ENCODE data around the gene ARL5C.
A peak's percentile ranks its signal among the peaks of the same experiment; 100 is the strongest.

The ARL5C gene

DNA sequence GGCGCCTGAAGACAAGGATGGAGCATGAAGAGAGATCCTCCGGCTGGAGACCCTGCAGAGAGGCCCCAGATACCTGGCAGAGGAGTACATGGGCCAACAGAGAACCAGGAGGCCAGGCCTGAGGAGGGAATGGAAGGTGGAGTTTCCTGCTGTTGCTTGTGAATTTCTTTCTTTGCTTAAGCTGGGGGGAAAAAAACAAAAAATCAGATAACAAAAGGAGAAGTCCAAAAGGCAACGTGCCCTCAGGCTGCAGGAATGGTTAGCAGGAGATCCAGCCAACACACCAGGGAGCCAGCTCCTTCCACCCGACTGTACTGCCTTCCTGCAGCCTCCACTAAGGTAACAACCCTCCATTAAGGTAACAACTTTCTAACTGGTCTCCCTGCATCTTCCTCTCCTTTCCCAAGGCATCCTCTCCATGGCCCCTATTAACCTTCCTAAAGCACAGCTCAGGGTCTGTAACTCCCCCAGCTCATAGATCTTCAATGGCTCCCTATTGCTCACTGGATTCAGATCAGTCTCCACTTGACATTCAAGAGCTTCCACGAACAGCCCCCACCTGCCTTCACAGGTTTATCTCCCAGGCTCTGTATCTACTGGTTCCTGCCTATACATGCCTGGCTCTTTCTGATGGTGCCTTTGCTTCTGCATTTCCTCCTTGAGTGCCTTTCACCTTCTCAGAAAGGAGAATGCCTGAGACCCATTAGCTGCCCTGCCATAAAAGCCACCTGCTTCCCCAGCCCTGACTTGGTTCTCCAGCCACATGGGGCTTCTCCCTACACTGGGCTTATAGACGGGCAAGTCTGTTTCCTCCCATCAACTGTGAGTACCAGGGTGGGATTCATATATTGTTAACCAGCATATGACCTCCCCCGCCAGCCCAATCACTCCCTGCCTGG, 725 bp upstream of the ARL5C start:
- DNase-seq = no peak

DNA sequence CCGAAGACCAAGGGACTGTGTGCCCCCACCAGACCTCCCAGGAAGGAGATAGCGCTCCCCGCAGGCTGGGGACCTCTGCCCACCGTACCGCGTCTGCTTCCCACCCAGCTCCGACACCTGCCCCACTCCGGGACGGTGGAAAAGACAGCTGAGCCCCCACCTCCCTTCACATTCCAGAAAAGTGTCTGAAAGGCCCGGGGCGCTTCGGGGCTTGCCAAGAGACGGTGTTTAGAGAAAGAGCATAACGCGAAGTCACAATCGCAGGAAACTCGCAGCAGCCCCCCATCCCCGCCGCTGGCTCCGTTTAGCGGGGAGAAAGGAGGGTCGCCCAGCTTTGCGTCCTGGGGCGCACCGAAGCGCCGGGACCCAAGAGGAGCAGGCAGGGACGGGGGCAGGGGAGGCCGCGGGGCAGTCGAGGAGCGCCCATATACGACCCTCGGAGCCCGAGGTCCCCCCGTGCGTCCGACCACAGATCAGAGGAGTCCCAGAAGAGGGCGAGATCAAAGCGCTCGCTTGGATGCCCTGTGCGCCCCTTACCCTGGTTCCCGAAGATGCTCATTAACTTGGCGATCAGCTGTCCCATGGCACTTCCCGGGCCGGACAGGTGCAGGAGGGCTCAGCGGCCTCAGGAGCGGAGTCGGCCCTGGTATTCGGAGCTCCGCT, 652 bp downstream of the ARL5C start:
- DNase-seq = no peak

DNA sequence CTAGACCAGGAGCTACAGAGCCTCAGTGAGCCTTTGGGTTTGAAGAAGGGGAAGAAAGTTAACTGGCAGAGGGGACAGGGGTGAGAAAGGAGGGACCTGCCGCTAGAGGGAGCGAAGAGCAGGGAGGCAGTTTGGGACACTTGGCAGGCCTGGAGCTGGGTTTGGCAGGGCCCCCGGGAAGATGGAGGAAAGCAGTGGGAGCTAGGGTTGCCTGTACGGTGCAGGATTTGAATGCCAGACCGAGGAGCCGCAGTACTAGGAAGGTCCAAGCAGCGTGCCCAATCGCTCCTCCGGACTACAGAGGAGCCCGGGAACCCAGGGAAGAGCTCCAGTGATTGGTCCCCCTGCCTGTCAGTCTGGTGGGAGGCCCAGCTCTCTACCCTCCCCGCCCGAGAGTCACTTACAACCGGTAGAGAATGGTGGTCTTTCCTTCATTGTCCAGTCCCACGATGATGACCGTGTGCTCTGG, 1.3 kb downstream of the ARL5C start:
- peak; percentile 92 for DNase-seq

DNA sequence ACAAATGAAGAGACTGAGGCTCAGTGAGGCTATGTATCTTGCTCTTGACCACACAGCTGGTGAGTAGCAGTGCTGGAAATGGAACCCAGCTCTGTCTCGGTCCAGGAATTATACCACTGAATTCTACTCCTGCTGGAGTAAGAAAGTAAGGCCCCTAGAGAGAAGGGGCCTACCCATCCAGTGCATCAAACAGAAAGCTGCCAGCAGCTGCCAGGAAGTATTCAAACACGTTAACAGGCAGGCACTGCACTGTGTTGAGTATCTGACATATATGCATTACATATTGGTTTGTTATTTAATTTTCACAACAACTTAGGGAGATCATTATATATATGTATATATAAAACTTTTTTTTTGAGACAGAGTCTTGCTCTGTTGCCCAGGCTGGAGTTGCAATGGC, 4.0 kb downstream of the ARL5C start:
- DNase-seq = no peak

DNA sequence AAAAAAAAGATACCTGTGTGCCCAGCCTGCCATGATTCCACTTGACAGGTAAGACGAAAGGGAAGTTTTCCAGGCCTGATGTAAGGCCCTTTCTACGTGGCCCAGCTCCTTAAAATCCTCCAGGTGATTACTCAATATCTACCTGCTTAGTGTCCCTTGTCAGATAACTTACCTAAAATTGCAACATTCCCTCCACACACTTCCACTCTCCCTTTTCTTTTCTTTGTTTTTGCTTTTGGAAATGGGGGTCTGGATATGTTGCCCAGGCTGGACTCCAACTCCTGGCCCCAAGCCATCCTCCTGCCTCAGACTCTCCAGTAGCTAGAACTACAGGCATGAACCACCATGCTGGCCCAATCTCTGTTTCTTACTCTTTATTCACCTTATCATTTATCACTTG, 7.3 kb downstream of the ARL5C start:
- DNase-seq = no peak

DNA sequence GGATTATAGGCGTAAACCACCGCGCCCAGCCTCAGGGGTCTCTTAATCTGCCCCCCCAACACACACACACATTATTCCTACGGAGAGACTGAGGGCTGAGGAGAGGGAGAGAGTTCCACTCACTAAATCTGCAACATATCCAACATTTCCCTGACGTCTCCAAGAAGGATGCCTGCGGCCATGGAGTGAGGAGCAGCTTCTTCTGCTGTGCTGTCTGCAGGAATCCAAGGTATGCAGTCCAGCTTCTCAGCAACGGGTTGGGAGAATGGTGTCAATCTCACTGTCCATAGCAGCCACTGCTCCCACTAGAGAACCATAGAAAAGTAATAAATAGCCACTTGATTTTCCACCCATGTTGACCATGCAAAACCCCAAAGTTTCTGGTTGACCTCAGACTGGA, 9.5 kb downstream of the ARL5C start:
- DNase-seq = no peak

DNA sequence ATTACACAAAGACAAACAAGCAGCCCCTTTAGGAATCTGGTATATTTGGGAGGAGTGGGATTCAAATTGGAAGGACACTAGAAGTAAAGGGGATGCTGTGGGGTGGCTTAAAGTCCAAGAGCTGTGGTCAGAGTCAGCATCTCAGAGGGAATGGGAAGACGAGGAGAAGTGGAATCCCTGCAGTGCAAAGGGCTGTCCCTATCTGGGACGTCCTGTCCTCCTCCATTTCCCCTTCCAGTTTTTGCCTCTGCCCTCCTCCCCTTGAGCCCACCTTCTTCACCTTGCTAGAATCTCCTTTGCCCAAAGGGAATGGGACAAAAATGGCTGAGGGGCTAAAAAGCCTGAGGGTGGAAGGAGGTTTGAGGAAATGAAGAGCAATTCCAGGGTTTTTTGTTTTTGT, 10.3 kb downstream of the ARL5C start:
- DNase-seq = no peak

DNA sequence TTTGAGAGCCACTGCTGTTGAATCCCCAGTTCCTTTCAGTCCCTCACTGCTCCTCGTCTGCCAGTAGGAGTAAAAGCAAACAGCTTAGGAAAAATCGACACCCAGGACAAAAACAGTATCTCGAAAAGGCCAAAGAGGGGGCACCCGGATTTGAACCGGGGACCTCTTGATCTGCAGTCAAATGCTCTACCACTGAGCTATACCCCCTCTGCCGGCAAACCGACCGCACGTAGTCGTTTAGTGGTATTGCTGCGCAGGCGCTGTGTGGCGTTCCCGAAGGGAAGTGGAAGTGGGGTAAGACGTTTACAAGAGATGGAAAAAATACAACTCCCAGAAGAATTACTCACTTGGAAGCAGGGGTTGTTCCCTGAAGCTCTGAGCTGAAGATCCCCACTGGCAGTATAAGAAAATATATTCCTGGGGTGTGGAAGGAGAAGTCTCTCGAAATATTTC, 12.3 kb downstream of the ARL5C start:
- DNase-seq = peak; percentile 97

DNA sequence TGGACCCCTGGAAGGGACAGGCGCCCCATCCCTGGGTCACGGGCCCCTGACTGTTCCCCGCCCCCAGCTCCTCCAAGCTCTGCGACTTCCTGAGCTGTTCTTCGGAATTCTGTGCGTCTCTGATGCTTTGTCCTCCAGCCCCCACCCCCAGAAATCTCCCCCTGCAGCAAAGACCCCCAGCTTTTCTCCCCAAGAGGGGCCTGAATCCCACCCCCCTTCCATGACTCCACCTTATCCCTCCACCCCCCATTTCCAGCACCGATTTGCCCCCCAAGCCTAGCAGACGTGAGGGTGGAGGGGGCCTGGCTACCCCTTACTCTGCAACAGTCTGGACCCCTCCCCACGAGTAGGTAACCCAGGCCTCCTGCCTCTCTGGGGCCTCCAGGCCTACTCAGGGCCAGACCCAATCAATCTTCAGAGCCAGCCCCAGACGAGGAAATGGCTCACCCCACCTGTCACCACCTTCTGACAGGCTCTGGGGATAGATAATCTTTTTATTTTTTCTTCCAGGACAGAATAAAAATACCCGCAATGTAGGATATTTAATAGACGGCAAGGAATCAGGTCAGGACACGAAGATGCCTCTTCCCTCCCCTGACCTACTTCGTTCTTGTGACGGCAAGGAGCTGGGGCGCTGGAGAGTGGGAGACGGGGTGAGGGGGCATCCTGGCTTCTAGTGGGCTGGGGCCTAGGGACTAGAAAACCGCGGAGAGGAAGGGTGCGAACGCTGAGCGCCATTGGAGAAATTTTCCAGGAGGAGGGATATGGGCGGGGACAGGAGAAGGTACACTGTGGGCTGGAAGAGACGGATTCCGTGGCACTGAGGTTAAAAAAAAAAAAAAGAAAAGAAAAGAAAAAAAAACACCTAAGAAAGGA, 13.8 kb downstream of the ARL5C start:
- no peak for DNase-seq

DNA sequence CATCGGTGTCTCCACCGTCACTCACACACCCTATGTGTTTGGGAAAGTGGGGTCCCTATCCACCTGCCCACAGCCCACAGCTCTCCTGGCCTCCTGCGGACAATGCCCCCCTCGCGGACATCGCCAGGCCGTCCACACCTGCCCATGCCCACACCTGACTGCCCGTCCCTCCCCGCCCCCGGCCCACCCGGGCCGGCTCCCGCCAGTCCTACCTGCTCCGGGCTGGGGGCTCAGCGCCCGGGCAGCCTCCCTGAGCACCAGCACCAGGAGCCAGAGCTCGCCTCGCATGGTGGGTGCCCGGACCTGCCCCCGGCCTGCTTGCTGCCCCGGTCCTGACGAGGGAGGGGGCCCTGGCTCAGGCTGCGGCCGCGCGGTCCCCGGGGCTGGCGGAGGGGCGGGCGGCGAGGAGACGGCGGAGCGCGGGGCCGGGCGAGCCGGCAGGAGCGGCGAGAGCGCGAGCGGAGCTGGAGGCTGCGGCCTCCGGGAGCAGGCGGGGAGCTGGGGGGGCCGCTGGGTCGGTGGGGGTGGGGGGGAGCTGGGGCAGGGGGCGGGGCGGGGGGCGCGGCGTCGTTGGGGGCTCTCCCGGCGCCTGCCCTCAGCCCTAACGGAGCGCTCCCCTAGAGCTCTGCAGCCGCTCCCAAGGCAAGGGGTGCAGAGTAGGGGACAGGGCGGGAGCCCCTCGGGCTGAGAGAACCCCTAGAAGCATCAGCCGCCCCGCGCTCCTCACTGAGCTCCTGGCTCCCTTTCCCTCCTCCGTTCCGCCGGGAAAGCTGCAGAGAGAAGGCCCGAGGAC, 14.6 kb downstream of the ARL5C start, which contains the start of gene PLXDC1:
Gene PLXDC1, minus strand, starts transcription at position 488 of the 793 bp plus-strand sequence. Its CDS starts 200 bp downstream, at position 288.
- no peak for DNase-seq

DNA sequence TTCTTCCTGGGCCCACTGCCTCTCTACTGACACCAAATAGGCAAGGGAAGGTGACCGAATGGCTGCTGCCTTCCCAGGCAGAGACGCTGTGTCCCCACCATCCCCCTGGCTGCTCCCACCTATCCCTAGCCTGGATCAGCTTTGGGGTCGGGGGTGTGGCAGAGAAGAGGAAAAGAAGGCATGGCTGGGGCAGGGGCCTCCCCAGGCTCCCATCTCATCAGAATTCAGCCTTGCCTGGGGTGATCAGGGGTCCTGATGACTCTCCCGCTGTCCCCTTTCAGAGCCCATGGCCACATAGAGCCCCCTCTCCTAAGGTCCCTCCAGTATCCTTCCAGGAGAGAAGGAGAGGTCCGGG, 15.2 kb downstream of the ARL5C start:
- DNase-seq = no peak

DNA sequence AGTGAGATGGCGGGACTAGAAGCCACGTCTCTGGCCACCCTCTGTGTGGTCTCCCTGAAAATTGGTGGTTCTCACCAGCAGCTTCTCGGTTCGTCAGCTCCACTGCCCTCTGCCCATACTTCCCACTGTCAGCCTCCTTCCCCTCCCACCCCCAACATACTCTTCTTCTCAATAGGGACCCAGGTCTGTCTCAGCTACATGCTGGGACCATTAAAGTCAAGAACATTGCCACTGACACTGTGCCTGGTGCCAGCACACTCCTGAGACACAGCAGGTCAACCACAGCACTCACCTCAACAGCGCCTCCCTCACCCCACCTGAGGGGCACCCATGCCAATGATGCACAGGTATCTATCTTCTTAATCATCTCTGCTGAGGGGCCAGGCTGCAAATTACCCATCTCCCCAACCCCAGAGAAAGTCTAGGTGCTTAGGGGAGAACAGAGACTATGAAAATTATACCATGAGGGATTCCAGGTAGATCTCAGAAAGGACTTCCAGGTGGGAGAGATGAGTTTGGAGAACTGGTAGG, 15.8 kb downstream of the ARL5C start:
- no peak for DNase-seq

DNA sequence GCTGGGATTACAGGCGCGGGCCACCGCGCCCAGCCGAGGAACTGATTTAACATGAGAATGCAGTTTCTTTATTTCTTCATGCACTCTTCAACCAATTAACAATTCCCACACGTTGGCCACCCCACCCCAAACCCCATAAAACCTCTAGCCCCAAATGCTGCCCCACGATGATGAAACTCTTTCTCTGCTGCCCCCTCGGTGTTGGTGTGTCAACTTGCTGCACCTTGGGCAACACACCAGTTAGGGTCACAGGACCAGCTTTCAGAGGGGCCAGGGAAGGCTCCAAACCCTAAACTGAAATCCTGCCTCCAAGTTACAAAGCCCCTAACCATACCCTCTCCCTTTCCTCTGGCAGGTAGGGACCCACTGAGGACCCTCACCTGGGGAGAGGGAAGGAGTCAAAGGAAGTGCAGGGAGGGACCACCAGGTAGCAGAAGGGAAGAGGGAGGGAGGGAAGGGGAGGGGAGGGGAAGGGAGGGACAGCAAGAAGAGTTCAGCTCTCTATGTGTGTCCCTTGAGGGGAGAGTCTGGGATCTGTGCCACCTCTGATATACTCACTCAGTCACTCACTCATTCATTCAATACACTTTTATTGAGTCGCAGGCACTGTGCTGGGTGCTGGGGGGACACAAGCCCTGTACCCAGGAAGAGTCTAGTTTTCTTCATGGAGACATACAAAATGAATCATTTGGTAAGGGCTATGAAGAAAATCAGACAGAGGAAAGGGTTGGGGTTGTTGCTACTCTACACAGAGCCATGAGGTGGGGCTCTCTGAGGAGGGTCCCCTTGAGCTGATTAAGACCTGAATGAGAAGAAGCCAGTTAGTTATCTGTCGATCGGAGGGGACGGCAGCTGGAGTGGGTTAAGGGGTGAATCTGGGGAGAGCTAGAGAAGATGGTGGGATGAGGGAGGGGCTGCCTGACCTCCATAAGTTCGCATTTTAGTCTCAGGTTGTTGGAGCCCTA, 18.5 kb downstream of the ARL5C start:
- DNase-seq = peak; percentile 53

DNA sequence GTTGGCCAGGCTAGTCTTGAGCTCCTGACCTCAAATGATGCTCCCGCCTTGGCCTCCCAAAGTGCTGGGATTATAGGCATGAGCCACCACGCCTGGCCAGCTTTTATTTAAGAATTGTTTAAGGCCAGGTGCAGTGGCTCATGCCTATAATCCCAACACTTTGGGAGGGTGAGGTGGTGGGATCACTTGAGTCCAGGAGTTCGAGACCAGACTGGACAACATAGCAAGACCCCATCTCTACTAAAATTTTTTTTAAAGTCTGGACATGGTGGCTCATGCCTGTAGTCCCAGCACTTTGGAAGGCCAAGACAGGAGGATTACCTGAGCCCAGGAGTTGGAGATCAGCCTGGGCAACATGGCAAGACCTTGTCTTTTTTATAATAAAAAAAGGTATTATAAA, 19.7 kb downstream of the ARL5C start:
- DNase-seq = no peak

DNA sequence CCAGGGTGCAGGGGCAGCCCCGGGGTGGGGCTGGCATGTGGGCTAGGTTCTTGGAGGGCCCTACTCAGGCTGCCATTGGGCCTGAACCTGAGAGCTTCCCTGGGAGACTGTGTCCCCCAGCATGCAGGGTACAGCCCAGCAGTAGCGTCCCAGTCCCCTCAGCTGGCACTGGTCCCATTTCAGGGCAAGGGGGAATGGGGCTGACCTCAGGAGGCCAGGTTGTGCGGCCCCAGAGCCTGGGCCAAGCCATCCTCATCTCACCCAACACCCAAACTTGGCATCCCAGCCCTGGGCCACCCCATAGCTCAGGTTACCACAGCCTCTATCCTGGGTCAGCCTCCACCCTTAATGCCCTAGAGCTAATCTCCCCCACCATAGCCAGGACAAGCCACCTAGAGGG, 20.8 kb downstream of the ARL5C start:
- DNase-seq = peak; percentile 36

DNA sequence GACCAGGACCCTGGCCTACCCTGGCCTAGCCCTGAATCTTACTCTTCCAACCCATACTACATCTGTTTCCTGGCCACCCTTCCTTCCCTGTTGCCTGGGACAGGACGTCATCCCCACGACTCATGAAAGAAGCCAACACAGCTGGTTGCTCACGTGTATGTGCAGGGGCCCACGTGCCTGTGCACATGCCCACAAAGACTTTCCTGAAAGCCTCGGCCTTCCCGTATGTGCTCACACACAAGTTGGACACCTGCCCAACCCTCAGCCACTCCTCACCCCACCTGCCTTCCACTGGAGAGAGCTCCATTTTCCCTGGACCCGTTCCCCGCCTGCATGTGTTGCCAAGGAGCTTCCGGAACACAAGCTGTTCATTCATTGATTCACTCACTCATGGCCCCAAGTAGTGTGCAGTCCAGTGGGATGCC, 21.5 kb downstream of the ARL5C start:
- peak; percentile 96 for DNase-seq

DNA sequence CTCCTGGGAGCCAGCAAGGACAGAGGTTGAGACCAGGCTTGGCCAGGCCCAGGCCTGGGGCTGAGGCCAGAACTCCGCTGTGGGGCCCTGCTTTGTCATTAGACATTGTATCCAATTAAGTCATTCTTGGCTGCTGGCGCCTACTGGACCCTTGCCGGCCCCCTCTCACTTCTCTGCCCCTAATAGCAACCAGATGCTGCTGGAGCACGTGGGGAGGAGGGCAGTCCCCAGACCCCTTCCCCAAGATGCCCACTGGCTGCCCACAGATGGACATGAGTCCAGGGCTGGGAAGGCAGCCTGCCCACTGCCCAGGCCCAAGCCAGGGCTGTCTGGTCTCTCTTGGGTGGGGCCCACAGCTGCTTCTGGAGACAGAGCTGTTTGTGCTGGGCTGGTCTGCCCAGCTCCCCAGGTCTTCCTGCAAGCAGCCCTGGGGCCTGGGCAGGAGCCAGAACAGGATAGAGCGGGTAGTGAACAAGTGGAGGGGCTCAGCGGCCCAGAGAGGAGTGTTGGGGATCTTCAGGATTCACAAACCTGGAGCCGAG, 22.3 kb downstream of the ARL5C start:
- DNase-seq = peak; percentile 88

DNA sequence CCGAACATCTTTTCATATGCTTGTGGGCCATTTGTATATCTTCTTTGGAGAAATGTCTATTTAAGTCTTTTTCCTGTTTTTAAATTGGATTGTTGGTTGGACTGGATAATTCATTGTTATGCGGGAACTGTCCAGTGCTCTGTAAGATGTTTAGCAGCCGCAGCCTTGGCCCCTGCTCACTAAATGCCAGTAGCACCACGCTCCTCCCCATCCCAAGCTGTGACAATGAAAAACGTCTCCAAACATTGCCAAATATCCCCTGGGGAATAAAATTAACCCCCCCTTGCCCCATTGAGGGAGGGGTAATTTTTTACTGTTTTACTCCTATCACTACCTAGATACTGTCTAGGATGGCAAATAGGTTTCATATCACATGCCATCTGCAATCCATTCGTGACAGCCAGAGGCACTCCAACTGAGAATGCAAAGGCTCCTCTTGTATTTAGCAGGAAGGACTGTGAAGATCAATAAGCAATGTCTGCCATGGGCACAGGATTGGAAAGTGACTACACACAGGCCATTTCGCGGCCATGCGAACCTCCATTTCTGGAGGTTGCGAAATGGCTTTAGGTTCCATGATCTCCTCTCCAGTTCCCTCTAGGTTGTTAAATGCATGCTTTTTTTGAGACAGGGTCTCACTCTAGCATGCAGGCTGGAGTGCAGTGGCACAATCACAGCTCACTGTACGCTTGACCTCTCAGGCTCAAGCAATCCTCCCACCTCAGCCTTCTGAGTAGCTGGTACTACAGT, 23.9 kb downstream of the ARL5C start:
- no peak for DNase-seq

DNA sequence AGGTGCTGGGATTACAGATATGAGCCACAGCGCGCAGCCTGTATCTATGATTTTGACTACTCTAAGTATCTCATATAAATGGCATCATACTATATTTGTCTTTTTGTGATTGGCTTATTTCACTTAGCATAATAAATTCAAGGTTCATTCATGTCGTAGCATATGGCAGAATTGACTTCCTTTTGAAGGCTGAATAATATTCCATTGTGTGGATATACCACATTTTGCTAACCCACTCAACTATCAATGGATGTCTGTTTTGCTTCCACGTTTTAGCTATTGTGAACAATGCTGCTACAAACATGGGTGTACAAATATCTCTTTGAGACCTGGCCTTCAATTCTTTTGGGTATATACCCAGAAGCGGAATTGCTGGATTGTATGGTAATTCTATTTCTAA, 24.7 kb downstream of the ARL5C start:
- DNase-seq = no peak

DNA sequence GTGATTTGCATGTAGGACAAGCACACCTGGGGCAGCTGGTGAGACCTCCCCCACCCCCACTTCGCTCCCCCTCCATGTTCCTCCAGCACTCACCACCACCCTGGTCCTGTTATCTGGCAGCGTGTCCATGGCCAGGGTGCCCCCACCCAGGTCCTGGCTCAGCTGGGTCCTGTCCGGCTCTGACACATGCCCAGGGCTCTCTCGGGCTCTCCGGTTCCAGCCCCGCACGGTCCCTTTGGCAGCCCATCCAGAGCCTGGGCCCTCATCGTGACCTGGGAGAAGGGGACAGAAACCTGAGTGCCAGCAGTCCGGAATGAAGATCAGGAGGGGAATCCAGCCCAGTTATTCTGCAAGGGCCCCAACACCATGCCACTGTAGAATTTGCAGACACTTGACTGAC, 26.4 kb downstream of the ARL5C start:
- no peak for DNase-seq

All from femur (tissue), 1 donor.